OCI-LY3 (cell line): ENCODE measurements around the gene SLA2.

Source experiments
- H2AFZ ChIP-seq: fragments of 200-600, 300-600 bp; shearing (Covaris generic); 2 replicates; pipeline ENCODE4 v1.6.0; 2014; ENCODE audit warnings: antibody characterized with exemption, low read depth, low read length
- H3K27ac ChIP-seq: fragments of 200-600, 300-600 bp; sonication (generic); 2 replicates; pipeline ENCODE4 v1.5.1; 2014; ENCODE audit warnings: mild to moderate bottlenecking, low read length, moderate library complexity, mixed read lengths
- H3K27me3 ChIP-seq: fragments of 200-600, 300-600 bp; sonication (generic); 2 replicates; pipeline ENCODE4 v1.6.1; 2014; ENCODE audit warnings: low read depth, low read length, mixed read lengths
- H3K36me3 ChIP-seq: fragments of 200-600, 300-600 bp; sonication (generic); replicated peaks from 2 replicates; pipeline ENCODE3; 2014; ENCODE audit warnings: low read depth, low read length, mixed read lengths
- H3K4me1 ChIP-seq: fragments of 300-600, 200-600 bp; sonication (generic); 2 replicates; pipeline ENCODE4 v1.6.1; 2014; ENCODE audit warnings: low read length, mixed read lengths
- H3K4me2 ChIP-seq: fragments of 200-600, 300-600 bp; sonication (generic); 2 replicates; pipeline ENCODE4 v1.6.1; 2014; ENCODE audit warnings: low read length, mixed read lengths
- H3K4me3 ChIP-seq: fragments of 300-600, 200-600 bp; sonication (generic); 2 replicates; pipeline ENCODE4 v1.5.1; 2014; ENCODE audit warnings: antibody characterized with exemption, mild to moderate bottlenecking, low read length, moderate library complexity
- H3K79me2 ChIP-seq: fragments of 300-600, 200-600 bp; shearing (Covaris generic); 2 replicates; pipeline ENCODE4 v1.6.1; 2014; ENCODE audit warnings: mild to moderate bottlenecking, low read length, mixed read lengths
- H3K9ac ChIP-seq: fragments of 300-600, 200-600 bp; shearing (Covaris generic); 2 replicates; pipeline ENCODE4 v1.6.0; 2014; ENCODE audit warnings: mild to moderate bottlenecking, low read length, moderate library complexity
- H3K9me3 ChIP-seq: fragments of 200-600, 300-600 bp; shearing (Covaris generic); 2 replicates; pipeline ENCODE4 v1.6.1; 2014; ENCODE audit warnings: low read length, mixed read lengths; ENCODE audit not compliant: insufficient read depth
- H4K20me1 ChIP-seq: fragments of 200-600, 300-600 bp; sonication (generic); 2 replicates; pipeline ENCODE4 v1.6.1; 2016; ENCODE audit warnings: low read length, mixed read lengths; ENCODE audit not compliant: insufficient read depth
- EZH2phosphoT487 ChIP-seq: fragments of 200-600 bp; shearing (Covaris generic); IDR thresholded peaks from 2 replicates; pipeline ENCODE4 v1.6.1; 2018; ENCODE audit warnings: antibody characterized with exemption, mixed run types, low read depth
- TF ChIP-seq, protein P1 (sequence below): fragments of 200-600, 300-600 bp; sonication (generic); IDR thresholded peaks from 2 replicates; pipeline ENCODE4 v1.5.1; 2014; ENCODE audit warnings: antibody characterized with exemption, low read length, low read depth

SLA2 gene

DNA sequence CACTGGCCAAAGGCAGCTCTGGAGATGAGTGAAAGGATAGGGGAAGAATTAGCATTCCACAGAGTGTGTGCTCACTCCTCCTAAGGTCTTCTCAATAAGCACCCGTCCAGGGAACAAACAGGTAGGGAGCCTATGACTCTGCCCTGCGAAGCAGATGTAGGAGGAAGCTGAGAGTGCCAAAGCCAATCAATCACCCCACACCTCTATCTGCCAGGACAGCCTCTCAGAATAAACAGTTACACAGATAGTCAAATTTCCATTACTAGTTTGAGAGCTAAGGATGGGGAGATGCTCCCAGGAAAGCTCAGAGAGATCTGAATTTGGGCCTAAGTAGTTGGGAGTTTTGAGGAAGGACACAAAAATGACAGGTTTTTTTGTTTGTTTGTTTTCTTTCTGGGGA, 40.5 kb upstream of the SLA2 start:
- Histone ChIP-seq H3K79me2 (no peaks in the 10 kb centered on the region), H2AFZ (no peak overlapping the region), H4K20me1 (no peaks in the 10 kb centered on the region), H3K9ac (no peak overlapping the region), H3K9me3 (no peaks in the 10 kb centered on the region), H3K36me3 (no peaks in the 10 kb centered on the region), H3K4me2 (no peak overlapping the region), H3K27ac (no peak overlapping the region), H3K4me3 (no peak overlapping the region), H3K27me3 (no peaks in the 10 kb centered on the region), H3K4me1 (no peaks in the 10 kb centered on the region)
- TF ChIP-seq, protein P1, sequence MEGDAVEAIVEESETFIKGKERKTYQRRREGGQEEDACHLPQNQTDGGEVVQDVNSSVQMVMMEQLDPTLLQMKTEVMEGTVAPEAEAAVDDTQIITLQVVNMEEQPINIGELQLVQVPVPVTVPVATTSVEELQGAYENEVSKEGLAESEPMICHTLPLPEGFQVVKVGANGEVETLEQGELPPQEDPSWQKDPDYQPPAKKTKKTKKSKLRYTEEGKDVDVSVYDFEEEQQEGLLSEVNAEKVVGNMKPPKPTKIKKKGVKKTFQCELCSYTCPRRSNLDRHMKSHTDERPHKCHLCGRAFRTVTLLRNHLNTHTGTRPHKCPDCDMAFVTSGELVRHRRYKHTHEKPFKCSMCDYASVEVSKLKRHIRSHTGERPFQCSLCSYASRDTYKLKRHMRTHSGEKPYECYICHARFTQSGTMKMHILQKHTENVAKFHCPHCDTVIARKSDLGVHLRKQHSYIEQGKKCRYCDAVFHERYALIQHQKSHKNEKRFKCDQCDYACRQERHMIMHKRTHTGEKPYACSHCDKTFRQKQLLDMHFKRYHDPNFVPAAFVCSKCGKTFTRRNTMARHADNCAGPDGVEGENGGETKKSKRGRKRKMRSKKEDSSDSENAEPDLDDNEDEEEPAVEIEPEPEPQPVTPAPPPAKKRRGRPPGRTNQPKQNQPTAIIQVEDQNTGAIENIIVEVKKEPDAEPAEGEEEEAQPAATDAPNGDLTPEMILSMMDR, result no peak
- TF ChIP-seq EZH2phosphoT487, result no peak

DNA sequence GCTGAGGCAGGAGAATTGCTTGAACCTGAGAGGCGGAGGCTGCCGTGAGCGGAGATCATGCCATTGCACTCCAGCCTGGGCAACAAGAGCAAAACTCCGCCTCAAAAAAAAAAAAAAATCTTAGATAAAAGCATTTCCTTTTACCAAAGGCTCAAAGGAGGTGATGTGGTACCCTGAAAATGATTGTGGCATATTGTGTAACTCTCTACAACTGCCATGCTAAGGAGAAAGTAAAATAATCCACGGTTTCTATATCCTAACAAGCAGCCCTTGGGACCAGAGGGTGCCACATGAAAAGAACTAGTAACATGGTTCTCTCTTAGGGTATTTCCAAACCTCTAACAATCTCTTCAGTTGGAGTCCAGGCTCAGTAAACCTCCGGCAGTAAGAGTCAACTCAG, 38.8 kb upstream of the SLA2 start:
- Histone ChIP-seq H3K9ac (no peak overlapping the region), H3K9me3 (no peaks in the 10 kb centered on the region), H4K20me1 (no peaks in the 10 kb centered on the region), H3K79me2 (no peaks in the 10 kb centered on the region), H3K4me1 (no peaks in the 10 kb centered on the region), H3K36me3 (peaks cover 5% of the 10 kb centered on the region), H3K4me3 (no peak overlapping the region), H3K27me3 (no peaks in the 10 kb centered on the region), H3K4me2 (no peak overlapping the region), H3K27ac (no peak overlapping the region), H2AFZ (no peak overlapping the region)
- TF ChIP-seq, protein P1, result no peak
- TF ChIP-seq EZH2phosphoT487, result no peak

DNA sequence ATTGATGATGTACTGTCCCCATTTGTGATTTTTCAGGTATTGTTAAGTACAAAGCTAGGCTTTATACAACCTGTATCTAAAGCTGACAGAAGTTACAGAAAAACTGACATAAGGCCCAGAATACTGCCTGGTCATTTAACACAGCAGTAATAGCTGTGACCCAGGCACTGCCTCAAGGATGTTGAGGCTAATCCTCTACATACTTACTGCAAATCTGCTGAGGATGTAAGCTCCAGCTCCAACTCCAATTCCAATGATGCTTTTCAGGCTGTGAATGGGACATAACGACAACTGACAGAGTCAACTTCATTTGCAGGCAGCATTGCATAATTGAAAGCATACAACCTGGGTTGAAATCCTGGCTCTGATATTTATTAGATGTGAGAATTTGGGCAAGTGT, 36.3 kb upstream of the SLA2 start:
- H3K79me2 ChIP-seq, result no peaks in the 10 kb centered on the region
- H3K9ac ChIP-seq, result no peak overlapping the region
- H4K20me1 ChIP-seq, result no peaks in the 10 kb centered on the region
- H3K27ac ChIP-seq, result no peak overlapping the region
- H3K27me3 ChIP-seq, result no peaks in the 10 kb centered on the region
- H2AFZ ChIP-seq, result no peak overlapping the region
- TF ChIP-seq EZH2phosphoT487, result no peak
- TF ChIP-seq, protein P1, result no peak
- H3K4me3 ChIP-seq, result no peak overlapping the region
- H3K9me3 ChIP-seq, result no peaks in the 10 kb centered on the region
- H3K4me1 ChIP-seq, result no peaks in the 10 kb centered on the region
- peaks cover 5% of the 10 kb centered on the region for H3K36me3 ChIP-seq
- H3K4me2 ChIP-seq, result no peak overlapping the region

DNA sequence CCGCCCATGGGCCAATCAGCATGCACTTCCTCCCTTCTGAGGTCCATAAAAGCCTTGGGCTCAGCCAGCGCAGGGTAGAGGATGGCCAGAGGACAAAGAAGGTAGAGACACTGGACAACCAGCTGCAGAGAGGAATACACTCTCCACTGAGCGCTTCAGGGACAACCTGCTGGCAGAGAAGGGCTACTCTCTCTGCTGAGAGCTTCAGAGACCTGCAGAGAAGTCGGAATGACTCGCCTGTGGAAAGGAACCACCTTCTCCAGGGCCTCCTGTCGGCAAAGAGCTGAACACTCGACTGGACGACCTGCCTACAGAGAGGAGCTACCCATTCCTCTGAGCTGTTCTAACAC, 31.4 kb upstream of the SLA2 start:
- H3K9ac ChIP-seq, result no peak overlapping the region
- no peak overlapping the region for H3K27ac ChIP-seq
- peaks cover 5% of the 10 kb centered on the region for H3K36me3 ChIP-seq
- no peaks in the 10 kb centered on the region for H3K4me1 ChIP-seq
- no peaks in the 10 kb centered on the region for H3K79me2 ChIP-seq
- no peak overlapping the region for H2AFZ ChIP-seq
- H3K9me3 ChIP-seq, result no peaks in the 10 kb centered on the region
- H4K20me1 ChIP-seq, result no peaks in the 10 kb centered on the region
- H3K27me3 ChIP-seq, result no peaks in the 10 kb centered on the region
- H3K4me2 ChIP-seq, result no peak overlapping the region
- no peak overlapping the region for H3K4me3 ChIP-seq
- no peak for TF ChIP-seq EZH2phosphoT487
- TF ChIP-seq, protein P1, result no peak
